ENCODE measurements around the gene MAN2A2.

- TF ChIP-seq POLR2A (IDR thresholded peaks at IDR 0.05), result peak in 1 of 2 donors; percentile 56
- no peak for TF ChIP-seq CTCF (IDR thresholded peaks at IDR 0.05)
These were observed 51.9 kb downstream of the MAN2A2 start, which contains the start of gene RCCD1 for GRCh38 chr15:90954712-90955623.
